HTR-8/SVneo (cell line): ENCODE measurements around the gene NTMT2.
"Not testable (repeated sequence)": the region's sequence is repeated elsewhere in the genome, so short reads cannot be mapped to it uniquely, and the experiment has no call there.

Source experiments
- DNase-seq: peaks from one replicate; pipeline ENCODE4 v3.0.0; 2011; ENCODE audit warnings: low spot score, mixed read lengths; ENCODE audit not compliant: insufficient read length
- FAIRE-seq: peaks from 2 replicates; lab custom pipeline; 2011; peaks lifted over from hg19 to GRCh38; lab: Jason Lieb, UNC

The NTMT2 gene

DNA sequence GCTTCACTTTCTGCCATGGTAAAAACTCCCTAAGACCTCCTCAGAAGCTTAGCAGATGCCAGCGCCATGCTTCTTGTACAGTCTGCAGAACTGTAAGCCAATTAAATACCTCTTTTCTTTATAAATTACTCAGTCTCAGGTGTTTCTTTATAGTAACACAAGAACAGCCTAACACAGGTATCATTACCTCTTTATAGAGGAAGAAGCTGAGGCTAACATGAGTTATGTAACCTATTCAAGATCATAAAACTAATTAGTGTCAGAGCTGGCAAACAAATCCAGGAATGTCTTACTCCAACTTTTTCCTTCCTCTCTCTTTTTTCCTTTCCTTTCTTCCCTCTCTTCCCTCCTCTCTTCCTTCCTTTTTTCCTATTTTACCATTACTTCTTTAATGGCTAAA lies 9.3 kb downstream of the NTMT2 start:
- DNase-seq (no peak), FAIRE-seq (no peak)

DNA sequence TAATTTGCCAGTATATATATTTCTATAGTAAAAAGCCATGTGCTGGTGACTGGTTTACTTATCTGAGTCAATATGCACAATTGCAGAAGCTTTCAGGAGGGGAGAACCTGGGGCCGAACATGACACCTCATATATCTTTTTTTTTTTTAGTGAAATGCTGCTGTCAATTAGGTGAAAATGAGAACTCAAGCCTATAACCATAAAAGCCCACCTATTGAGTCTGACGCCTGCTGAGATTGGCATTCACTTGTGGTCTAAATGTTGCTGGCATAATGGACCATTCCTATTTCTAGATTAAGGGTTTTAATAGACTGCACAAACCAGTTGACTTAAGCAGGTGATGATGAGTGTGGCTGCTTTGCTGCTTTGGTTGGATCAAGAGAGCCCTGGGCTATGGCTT lies 10.8 kb downstream of the NTMT2 start:
- DNase-seq = no peak
- FAIRE-seq = no peak

DNA sequence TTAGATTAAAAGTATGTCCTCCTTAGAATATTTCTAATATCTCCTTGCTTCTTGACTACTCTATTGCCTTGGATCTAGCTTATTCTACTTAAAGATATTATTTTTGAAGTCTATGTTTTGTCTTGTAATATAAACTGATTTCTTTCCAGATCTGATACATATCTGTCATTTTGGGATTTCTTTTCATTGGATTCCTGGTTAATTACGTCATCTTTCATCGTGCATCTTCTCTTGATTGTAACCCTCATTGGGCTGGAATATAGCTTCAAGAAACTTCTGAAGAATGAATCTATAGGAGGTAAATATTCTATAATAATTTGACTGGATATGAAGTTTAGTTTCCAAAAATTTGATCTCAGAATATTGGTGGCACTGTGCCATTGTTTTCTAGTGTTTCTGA lies 12.1 kb downstream of the NTMT2 start:
- DNase-seq (no peak), FAIRE-seq (no peak)

DNA sequence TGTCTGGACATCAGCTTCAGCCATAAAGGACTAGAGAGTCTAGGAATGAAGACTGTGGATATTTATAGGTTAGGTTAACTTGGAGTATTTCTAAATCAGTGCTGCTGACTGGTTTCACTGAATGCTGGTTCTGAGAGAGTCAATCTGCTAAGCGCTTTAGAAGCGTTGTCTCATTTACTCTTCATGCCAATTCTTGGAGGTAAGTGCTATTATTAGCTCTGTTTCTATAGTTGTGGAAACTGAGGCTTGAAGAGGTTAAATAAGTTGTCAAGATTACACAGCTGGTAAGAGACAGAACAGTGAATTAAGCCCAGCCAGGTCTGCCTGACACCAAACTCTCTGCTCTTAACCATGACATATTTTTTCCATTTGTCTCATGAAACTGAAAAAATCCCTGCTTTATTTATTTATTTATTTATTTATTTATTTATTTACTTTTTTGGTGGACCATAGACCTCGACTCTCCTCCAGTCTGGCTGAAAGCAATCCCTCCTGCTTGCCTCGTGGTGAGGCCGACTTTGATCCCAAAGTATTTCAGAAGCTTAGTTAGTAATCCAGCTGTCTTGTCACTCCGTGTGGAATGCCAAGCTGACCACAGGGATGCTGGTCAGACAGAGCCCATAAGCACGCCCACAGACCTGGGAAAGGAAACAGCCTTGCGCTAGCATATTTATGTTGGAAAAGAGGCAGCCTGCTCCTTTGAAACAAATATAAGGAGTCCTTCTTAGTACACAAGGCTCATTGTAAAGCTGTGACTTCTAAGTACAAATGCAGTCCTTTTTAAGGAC lies 16.9 kb downstream of the NTMT2 start:
- no peak for FAIRE-seq
- peak; percentile 48 for DNase-seq

DNA sequence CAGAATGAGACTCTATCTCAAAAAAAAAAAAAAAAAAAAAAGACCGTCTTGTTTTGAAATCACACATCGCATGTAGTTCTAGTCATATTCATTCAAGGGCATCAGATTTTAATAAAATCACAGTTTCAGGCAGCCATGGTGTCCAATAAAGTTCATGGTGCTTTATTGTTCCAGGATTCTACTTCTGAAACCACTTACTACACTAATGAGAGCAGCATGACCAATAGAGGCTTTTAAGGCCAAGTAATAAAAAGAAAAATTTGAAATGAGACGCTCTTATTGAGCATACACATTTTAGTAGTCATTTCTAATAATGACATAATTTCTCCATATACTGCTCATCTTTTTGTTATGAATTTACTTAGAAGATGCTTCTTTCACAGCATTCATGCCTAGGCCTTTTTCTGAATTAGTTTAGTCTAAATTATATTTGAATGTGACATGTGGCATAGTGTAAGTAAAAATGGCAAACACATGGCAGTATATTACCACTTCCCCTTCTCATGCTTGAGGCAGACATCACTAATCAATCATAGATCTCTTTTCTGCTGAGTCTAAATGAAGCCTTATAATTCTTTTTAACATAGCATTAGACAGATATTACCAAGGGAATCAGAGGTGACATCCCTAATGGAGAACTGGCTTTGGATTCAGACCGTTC lies 18.5 kb downstream of the NTMT2 start:
- FAIRE-seq (no peak), DNase-seq (no peak)

DNA sequence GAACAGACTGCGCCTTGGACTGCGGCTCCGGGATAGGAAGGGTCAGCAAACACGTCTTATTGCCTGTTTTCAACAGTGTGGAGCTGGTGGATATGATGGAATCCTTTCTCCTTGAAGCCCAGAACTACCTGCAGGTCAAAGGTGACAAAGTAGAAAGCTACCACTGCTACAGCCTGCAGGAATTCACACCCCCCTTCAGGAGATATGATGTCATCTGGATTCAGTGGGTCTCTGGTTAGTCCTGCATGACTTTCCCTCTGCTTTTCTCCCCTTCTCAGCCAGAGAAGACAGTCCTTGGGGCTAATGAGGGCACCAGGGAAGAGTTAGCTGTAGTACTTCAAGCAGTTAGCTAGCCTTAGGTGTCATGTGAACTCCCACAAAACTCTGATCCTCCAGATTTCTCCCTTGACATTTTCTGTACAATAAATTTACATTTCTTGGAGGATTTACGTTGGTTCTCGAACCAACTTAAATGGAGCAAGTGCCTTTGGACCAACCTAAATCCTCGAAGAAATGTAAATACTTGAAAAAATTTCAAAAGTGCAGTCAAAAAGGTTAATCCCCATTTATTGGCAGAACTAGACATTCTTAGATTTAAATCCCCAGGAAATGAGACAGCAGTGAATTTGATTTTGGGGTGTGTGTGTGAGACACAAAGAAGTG lies 20.9 kb downstream of the NTMT2 start:
- DNase-seq = no peak
- no peak for FAIRE-seq

DNA sequence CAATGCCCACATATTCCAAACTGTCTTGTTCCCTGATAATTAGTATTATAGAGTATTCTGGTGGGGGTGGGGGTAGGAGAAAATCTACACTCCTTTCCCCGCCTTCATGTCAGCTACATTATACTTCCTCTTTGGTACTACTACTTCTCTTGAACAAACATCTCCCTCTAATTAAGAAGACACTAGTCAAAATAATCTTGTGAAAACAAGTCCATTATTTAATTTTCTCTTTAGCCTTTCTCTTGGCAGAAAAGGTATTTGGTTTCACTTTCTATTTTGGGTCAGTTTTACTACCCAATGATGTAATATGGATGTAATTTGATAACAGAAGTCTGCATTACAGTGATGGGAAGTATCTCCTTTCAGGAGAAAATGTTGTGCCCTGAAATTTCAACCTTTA lies 22.5 kb downstream of the NTMT2 start:
- FAIRE-seq = no peak
- DNase-seq = peak; percentile 8

DNA sequence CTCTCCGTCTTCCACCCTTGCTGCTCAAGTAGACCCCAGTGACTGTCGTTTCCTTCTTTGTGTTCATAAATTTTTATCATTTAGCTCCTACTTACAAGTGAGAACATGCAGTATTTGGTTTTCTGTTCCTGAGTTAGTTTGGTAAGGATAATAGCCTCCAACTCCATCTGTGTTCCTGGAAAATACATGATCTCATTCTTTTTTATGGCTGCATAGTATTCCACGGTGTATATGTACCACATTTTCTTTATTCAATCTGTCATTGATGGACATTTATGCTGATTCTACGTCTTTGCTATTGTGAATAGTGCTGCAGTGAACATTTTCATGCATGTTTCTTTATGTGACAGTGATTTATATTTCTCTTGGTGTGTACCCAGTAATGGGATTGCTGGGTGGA lies 24.8 kb downstream of the NTMT2 start:
- FAIRE-seq = not testable (repeated sequence)

DNA sequence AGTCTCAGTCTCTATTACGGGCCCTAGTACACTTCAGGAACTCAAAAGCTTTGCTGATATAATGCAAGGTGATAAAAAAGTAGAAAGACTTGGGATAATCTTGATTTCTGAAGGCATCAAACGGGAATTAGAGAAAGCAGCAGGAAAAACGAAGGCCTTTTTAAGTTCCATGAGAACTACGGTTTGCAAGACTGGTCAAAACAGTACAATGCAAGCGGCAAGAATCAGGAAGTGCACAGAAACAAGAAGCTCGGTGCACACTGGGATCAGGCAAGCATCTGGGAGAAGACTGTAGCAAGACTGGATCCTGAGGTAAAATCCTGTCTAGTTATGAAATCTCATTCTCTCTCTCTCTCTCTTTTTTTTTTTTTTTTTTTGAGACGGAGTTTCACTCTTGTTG lies 28.6 kb downstream of the NTMT2 start:
- no peak for DNase-seq
- FAIRE-seq = no peak

More for the DNA sequence above, 24.8 kb downstream of the NTMT2 start:
- not testable (repeated sequence) for DNase-seq

DNA sequence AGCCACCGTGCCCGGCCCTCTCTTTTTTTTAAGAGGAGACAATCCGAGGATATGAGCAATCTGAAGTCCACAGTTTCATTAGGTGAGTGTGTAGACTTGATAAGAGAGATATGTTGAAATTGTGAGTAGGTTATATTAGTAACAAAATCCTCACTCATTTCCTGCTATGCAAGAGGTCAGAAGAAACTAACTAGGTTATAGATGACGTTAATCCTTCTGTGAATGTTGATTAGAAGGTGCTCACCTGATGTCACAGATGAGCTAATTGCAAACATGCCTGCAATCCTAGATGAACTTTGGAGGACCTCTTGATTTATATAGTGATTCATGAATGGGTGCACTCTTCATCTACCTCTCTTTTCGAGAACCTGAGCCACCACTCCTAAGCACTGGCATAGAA lies 29.3 kb downstream of the NTMT2 start:
- FAIRE-seq (no peak), DNase-seq (no peak)

DNA sequence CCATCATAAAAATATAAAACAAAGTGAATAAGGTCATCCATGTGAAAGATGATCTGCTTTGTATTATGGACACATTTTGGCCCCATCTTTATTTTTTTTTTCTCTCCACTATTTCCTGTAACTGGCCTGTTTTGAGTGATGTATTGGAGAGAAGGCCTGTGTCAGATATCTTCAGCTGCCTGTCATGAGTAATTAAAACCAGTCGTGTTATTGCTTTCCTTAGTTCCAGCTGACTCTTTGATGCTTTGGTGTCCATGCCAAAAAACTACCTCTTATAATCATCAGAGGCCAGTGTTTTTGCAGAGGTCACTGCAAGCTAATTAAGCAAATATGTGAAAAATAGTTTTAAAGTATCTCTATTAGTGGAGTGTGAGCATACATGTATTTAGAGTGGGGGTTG lies 29.7 kb downstream of the NTMT2 start:
- DNase-seq = no peak
- no peak for FAIRE-seq

DNA sequence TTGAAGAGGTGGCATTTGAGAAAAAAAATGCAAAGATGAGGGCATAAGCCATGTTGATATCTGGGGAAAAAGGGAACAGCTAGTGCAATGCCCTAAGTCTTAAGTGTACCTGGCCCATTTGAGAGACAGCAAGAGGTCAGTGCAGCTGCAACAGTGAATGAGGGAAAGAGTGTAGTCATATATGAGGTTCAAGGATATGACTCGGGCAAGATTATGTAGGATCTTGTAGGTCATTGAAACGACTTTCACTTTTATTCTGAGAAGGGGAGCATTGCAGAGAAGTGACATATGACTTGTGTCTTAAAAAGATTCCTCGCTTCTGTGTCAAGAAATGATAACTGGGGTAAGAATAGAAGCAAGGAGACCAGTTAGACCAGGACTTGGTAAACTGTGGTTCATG lies 31.0 kb downstream of the NTMT2 start:
- DNase-seq (no peak), FAIRE-seq (no peak)

DNA sequence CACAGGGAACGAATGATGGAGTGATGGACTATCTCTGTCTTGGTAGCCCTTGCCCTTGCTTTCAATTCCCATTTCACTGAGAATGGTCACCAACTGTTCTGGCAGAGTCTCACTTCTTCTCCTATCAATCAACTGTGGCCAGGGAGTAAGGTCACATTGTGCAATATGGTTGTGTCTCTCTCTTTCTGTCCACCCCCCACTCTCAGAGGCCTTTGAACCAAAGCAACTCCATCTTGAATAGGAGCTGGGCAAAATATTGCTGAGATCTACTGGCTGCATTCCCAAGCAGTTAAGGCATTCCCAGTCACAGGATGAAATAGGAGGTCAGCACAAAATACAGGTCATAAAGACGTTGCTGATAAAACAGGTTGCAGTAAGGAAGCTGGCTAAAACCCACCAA lies 36.7 kb downstream of the NTMT2 start:
- FAIRE-seq (no peak), DNase-seq (no peak)

DNA sequence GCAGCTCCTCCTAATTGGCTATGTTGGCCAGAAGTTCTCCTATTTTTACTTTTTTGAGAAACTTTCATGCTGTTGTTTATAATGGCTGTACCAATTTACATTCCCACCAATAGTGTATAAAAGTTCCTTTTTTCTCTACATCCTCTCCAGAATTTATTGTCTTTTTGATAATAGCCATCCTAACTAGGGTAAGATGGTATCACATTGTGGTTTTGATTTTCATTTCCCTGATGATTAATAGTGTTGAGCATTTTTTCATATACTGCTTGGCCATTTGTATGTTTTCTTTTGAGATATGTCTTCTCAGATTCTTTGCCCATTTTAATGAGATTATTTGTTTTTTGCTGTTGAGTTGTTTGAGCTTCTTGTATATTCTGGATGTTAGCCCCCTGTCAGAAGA lies 46.8 kb downstream of the NTMT2 start:
- DNase-seq (no peak), FAIRE-seq (no peak)

DNA sequence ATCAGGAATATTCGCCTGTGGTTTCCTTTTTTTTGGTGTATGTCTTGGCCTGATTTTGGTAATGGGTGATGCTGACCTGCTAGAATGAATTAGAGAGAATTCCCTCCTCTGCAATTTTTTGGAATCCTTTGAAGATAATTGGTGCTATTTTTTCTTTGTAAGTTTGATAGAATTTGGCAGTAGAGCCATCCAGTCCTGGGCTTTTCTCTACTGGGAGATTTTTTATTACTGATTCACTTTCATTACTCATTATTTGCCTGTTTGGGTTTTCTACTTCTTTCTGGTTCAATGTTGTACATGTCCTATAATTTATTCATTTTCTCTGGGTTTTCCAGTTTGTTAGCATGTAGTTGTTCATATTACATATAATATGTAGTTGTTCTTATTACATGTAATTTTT lies 48.7 kb downstream of the NTMT2 start:
- no peak for FAIRE-seq

DNA sequence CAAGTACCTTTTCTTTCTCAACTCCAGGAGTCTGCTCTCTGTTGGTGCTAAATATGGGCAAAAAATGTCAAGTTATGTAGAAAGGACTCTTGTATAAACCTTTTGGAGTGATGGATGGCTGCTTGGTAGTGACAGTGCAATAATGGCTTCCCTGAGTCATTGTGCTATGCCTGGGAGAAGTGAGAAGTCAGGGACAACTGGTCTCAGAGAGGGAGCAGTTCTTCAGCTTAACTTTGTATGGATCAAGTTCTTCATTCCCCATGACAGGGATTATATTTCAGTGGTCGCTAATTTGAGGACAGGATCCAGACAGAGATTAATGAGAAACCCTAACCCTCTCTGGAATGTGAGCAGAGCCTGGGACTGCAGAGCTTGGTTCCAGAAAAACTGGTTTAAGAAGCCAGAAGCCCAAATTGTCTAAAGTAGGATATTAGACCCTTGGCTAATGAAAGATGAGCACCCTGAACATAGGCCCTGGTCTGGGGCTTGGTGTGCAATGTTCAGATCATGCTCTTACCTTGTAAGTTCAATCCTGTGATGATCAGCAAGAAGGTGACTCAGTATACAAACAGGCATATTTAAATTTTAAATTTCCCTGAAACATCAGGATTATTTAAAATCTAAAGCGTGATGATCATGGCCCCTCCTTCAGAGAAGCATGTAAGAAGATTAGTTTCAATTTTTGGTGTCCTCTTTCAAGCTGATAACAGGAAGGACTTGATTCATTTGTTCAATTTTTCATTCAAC lies 50.9 kb downstream of the NTMT2 start:
- FAIRE-seq = no peak
- no peak for DNase-seq

More for the DNA sequence above, 48.7 kb downstream of the NTMT2 start:
- no peak for DNase-seq

DNA sequence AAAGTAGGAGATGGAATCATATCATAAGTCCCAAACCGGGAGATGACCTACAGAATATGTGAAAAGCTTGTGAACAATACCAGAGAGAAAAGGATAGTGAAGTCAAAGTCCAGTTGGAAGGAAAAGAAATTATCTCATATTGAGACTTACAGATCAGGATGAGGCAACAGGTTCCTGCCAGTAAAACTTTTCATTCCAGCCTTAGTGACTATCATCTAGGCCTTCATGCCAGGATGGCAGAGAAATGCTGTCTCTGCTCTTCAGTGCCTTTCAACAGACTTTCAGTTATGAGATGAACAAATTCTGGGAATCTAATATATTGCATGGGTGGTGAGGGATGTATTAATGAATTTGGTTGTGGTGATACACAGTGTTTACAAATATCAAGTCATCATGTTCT lies 52.3 kb downstream of the NTMT2 start:
- DNase-seq = no peak
- FAIRE-seq = no peak

DNA sequence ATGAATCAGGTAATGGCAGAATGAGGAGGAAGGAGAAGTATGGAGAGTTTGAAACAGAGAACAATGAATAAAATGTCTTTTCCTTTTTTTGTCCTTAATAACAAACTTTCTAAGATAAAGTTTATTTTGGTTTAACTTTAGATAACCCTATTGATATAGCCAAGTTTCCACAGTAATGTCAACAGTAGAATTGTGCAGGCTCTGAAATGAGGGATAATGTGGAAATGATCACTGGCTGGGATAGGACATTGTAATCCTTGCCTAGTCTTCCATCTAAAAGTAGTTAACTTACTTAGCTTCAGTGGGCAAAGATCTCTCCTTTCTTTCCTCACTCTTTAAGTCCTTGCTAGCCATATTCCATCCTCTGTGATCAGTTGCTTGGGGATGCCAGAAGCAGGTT lies 52.8 kb downstream of the NTMT2 start:
- no peak for DNase-seq
- FAIRE-seq = no peak

DNA sequence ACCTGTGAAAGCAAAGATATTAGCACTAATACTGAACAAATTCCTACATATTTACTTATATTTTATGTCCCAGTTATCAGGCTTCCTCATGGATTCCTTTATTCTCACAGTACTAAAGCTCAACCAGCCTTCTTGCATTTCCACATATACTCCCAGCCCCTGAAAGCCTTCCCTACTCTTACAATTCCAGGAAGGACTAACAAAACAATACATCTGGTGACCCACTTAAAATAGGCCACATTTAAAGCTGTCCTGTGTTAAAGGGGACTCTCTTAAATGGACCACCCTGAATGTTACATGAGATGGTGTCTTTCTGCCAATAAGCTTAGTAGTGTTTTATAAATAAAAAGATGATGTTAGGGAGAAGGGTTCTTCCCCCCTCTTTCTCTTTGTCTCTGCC lies 54.4 kb downstream of the NTMT2 start:
- FAIRE-seq = no peak

DNA sequence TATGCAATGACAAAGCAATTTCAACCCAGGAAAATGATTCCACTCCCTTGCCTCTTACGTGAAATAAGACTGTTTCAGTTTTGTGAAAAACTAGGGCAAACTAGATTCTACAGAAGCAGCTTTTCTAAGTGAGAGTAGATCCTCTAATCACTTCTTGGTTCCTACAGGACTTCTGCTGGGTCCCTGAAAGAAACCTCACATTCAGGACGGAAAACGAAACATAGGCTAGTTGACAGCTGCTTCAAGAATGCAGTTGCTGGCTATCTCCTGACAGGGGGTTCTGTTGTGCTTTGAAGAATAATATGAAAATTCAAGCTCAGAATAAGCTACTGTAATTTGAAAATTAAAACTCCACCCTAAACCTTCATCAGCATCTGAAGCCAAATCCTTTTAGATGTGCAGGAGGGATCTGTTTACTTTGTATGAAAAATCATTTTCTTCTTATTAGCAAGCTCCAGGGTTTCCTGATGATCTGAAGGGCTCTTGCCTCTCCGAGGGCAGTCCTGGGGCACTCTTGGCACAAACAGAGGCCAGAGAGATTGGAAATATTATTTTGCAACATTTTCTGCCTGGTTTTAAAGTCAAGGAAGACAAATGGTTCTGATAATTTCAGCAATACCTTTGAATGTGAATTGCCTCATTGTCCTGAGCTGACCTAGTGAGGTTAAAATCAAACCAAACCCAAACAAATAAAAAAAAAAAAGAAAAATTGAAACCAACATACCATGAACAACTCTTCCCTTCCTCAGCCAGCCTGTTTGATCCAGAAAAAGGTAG lies 55.0 kb downstream of the NTMT2 start:
- DNase-seq (no peak), FAIRE-seq (no peak)

More for the DNA sequence above, 54.4 kb downstream of the NTMT2 start:
- no peak for DNase-seq
